Measurements from ENCODE around the gene DDR2.

DNA sequence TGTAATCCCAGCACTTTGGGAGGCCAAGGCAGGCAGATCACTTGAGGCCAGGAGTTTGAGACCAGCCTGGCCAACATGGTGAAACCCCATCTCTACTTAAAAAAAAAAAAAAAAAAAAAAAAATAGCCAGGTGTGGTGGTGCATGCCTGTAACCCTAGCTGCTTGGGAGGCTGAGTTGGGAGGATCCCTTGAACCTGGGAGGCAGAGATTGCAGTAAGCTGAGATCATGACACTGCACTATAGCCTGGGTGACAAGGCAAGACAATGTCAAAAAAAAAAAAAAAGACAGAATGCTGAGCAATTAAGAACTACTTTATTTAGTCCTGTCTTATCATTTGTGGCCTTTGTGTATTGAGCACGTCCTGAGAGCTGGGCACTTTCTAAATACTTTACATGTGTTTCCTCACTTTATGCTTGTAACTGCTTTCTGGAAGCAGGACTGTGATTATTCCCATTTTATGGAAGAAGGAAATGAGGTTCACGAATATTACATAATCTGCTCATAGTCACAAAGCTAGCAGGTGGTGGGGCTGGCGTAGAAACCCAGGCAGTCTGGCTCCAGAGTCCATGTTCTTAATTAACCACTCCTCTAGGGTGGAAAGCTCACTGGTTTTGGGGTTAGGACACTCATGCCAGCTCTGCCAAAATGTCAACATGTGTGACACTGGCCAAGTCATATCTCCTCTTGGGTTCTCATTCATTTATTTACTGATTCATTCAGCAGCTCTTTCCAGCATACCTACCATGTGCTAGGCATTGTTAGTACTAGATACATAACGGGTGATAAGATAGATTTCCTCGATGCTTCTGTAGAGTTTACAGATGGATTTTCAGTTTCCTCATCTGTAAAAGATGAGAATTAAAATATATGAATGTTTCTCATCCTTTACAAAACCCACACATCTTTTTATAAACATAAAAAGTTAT, 57.7 kb downstream of the DDR2 start:
- TF ChIP-seq, protein P1, sequence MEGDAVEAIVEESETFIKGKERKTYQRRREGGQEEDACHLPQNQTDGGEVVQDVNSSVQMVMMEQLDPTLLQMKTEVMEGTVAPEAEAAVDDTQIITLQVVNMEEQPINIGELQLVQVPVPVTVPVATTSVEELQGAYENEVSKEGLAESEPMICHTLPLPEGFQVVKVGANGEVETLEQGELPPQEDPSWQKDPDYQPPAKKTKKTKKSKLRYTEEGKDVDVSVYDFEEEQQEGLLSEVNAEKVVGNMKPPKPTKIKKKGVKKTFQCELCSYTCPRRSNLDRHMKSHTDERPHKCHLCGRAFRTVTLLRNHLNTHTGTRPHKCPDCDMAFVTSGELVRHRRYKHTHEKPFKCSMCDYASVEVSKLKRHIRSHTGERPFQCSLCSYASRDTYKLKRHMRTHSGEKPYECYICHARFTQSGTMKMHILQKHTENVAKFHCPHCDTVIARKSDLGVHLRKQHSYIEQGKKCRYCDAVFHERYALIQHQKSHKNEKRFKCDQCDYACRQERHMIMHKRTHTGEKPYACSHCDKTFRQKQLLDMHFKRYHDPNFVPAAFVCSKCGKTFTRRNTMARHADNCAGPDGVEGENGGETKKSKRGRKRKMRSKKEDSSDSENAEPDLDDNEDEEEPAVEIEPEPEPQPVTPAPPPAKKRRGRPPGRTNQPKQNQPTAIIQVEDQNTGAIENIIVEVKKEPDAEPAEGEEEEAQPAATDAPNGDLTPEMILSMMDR (IDR thresholded peaks at IDR 0.05; ENCODE audit: low read depth, low read length), result no peak
- no peak for TF ChIP-seq MAX (IDR thresholded peaks at IDR 0.05; ENCODE audit: low read depth, low read length)
